Cardiac muscle cell (in vitro differentiated cells and primary cell): ENCODE results near the gene FPR3. TPM values are rescaled to one million over a fixed set of nuclear protein-coding genes. Genes with fewer than 3 reads are reported as not detected.

Source experiments
- DNase-seq, 2 donors: peaks; one replicate each; pipeline versions ENCODE4 v3.0.0 to v3.0.0-alpha.2; 2010 to 2017; ENCODE audit warnings: low read depth in 1 of 2, low spot score in 1 of 2
- H3K27ac ChIP-seq: fragments of 200-600 bp; sonication (generic); 2 replicates; pipeline ENCODE4 v1.5.1; 2016
- H3K27me3 ChIP-seq: fragments of 200-600 bp; sonication (generic); 2 replicates; pipeline ENCODE4 v1.6.0; 2016; ENCODE audit warnings: control low read depth
- H3K36me3 ChIP-seq: fragments of 200-600 bp; sonication (generic); 2 replicates; pipeline ENCODE4 v1.5.1; 2016; ENCODE audit warnings: control low read depth
- H3K4me1 ChIP-seq: fragments of 200-600 bp; sonication (generic); 2 replicates; pipeline ENCODE4 v1.8.1; 2017; ENCODE audit warnings: low read depth, mild to moderate bottlenecking, mixed run types
- H3K4me3 ChIP-seq: fragments of 200-600 bp; sonication (generic); 2 replicates; pipeline ENCODE4 v1.5.1; 2016; ENCODE audit warnings: mild to moderate bottlenecking
- H3K9me3 ChIP-seq: fragments of 200-600 bp; sonication (generic); 2 replicates; pipeline ENCODE4 v1.5.1; 2017; ENCODE audit warnings: low read depth, mild to moderate bottlenecking, control low read depth
- polyA plus RNA-seq: library from polyadenylated mRNA; unstranded; fragments of >200 nt; fragmentation: Nextera tagmentation; extraction: Ambion mirVana; gene quantifications from 2 replicates; pipeline ENCODE4 v1.2.1, GENCODE V29; 2016
- total RNA-seq: library from RNA; depleted of rRNA; stranded (reverse); fragments of >200 nt; gene quantifications from 2 replicates; pipeline ENCODE4 v1.2.3, GENCODE V29; 2016
- TF ChIP-seq, protein P1 (sequence below): IDR thresholded peaks from 2 replicates; pipeline ENCODE4 v1.5.1; 2012; ENCODE audit warnings: low read depth, mild to moderate bottlenecking, low read length

Gene FPR3
- total and polyA plus RNA-seq, 2 experiments from 2014 or later: not detected

DNA sequence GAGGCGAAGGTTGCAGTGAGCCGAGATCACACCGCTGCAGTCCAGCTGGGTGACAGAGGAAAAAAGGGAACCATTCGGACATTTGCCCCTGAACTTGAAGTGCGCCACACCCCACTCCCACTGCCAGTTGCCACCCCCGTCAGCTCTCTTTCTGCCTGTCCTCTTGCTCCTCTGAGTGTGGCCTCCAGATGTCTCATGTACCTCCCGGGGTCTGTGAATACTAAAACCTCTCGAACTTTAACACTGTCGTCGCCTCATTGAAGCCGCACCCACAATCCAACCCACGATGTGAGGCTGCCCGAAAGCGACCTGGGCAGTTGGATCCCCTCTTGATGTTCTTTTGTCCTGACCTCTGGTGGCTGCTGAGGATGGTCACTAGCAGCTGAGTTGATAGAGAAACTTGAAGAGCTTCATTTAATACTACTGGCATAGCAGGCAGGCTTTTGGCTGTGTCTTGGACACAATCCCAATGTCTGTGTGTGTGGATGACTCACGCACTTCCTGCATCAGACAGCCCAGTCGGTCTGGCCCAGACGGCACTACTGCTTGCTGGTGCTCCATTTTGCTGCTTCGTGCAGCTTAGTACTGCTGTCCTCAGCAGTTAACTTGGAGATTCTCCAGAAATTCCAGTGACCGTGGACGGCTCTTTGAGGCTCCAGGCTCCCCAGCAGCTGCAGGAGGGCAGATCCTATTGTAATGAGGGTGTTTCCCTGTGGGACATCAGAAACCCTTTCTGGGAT lies 4.2 kb downstream of the FPR3 start:
- H3K36me3 ChIP-seq: no peaks in the 10 kb centered on the region
- H3K27me3 ChIP-seq: no peaks in the 10 kb centered on the region
- DNase-seq: peak in 1 of 2 donors; percentile 100
- no peaks in the 10 kb centered on the region for H3K4me1 ChIP-seq
- TF ChIP-seq, protein P1, sequence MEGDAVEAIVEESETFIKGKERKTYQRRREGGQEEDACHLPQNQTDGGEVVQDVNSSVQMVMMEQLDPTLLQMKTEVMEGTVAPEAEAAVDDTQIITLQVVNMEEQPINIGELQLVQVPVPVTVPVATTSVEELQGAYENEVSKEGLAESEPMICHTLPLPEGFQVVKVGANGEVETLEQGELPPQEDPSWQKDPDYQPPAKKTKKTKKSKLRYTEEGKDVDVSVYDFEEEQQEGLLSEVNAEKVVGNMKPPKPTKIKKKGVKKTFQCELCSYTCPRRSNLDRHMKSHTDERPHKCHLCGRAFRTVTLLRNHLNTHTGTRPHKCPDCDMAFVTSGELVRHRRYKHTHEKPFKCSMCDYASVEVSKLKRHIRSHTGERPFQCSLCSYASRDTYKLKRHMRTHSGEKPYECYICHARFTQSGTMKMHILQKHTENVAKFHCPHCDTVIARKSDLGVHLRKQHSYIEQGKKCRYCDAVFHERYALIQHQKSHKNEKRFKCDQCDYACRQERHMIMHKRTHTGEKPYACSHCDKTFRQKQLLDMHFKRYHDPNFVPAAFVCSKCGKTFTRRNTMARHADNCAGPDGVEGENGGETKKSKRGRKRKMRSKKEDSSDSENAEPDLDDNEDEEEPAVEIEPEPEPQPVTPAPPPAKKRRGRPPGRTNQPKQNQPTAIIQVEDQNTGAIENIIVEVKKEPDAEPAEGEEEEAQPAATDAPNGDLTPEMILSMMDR: peak; percentile 28
- no peak overlapping the region for H3K27ac ChIP-seq
- no peak overlapping the region for H3K4me3 ChIP-seq
- H3K9me3 ChIP-seq: no peaks in the 10 kb centered on the region

- Histone ChIP-seq H3K4me3 (no peak overlapping the region), H3K27me3 (no peaks in the 10 kb centered on the region), H3K4me1 (no peaks in the 10 kb centered on the region), H3K36me3 (no peaks in the 10 kb centered on the region), H3K27ac (no peak overlapping the region), H3K9me3 (no peaks in the 10 kb centered on the region)
- DNase-seq: no peak
- TF ChIP-seq, protein P1: no peak
Observed at GRCh38 chr19:51799774-51800472, 5.0 kb downstream of the FPR3 start.

DNA sequence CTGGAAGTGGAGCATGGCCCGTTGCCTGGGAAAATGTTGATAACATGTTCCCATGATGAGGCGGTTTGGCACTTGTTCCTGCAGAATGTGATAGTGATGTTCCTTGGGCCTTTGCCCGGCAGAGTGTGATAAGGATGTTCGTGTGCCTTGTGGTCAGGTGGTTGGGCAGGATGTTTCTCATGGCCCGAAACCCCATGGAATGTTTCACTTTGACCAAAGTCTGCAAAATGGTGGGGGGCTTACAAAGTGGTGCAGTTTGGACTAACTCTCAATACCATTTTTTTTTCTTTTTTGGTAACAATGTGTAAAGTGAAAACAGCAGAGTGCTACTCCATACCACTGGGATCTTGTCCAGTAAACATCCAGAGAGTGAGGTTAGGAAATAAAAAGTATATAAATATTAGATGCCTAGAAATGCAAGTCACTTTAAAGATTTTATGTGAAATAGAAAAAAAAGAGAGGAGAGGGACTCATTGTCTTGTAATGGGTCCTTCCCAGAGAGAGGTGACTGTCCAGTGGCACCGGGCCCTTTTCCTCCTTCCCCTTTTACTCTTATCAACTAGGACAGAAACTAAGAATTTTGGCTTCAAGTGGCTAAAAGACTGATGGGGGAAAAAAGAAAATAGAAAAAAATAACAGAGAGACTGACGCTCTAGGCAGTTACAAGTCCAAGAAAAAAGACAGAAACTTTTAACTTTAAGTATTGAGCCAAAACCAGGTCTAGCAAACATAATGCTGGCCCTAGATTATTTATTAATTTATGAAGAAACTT lies 5.7 kb downstream of the FPR3 start:
- Histone ChIP-seq H3K4me1 (no peaks in the 10 kb centered on the region), H3K9me3 (no peaks in the 10 kb centered on the region), H3K4me3 (no peak overlapping the region), H3K36me3 (no peaks in the 10 kb centered on the region), H3K27me3 (no peaks in the 10 kb centered on the region), H3K27ac (no peak overlapping the region)
- DNase-seq: peak in 1 of 2 donors; percentile 99
- TF ChIP-seq, protein P1: no peak

DNA sequence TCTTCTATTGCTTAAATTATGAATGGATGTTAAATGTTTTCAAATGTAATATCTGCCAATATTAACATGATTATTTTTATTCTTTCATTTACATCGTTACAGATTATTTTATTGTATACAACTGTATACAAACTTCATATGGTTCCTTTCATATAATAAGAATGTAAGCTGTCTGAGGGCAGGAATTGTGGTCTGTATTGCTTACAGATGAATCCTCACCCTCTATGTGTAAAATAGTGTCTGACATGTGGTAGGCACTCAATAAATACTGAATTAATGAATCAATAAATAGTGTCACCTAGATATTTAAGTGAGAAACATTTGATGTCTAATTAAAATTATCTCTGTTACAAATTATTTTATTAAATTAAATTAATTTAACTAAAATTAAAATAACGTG lies 7.8 kb downstream of the FPR3 start:
- Histone ChIP-seq H3K27ac (no peak overlapping the region), H3K4me3 (no peak overlapping the region), H3K27me3 (no peaks in the 10 kb centered on the region), H3K36me3 (no peaks in the 10 kb centered on the region), H3K4me1 (no peaks in the 10 kb centered on the region), H3K9me3 (no peaks in the 10 kb centered on the region)
- TF ChIP-seq, protein P1: no peak
- no peak for DNase-seq

GRCh38 chr19:51803519-51803918 lies 8.6 kb downstream of the FPR3 start:
- Histone ChIP-seq H3K9me3 (no peaks in the 10 kb centered on the region), H3K36me3 (no peaks in the 10 kb centered on the region), H3K27me3 (no peaks in the 10 kb centered on the region), H3K27ac (no peak overlapping the region), H3K4me1 (no peaks in the 10 kb centered on the region), H3K4me3 (no peak overlapping the region)
- TF ChIP-seq, protein P1: no peak
- no peak for DNase-seq
